Upper lobe of left lung (tissue), 6 donors: Measurements from ENCODE around the gene MMP8. TPM values are rescaled to one million over a fixed set of nuclear protein-coding genes. Genes with fewer than 3 reads are reported as not detected.

Experiments used
- ATAC-seq, 2 donors: fragments of 200-7000 bp; cut with Tn5 transposase; one replicate each; pipeline ENCODE4 v1.9.1; 2022; ENCODE audit warnings: mild to moderate bottlenecking in 2 of 2, moderate library complexity in 2 of 2; ENCODE audit not compliant: low FRiP score in 2 of 2
- DNase-seq, 2 donors: peaks; one replicate each; pipeline ENCODE4 v3.0.0-alpha.2; 2019 to 2020
- H3K27ac ChIP-seq, 4 donors: fragments of 200-600 bp; sonication (generic); one replicate each; pipeline ENCODE4 v1.5.1; 2016 to 2019
- H3K27me3 ChIP-seq, 4 donors: fragments of 200-600 bp; sonication (generic); one replicate each; pipeline ENCODE4 v1.5.1; 2017 to 2019
- H3K36me3 ChIP-seq, 4 donors: fragments of 200-600 bp; sonication (generic); one replicate each; pipeline ENCODE4 v1.5.1; 2016 to 2019
- H3K4me1 ChIP-seq, 4 donors: fragments of 200-600 bp; sonication (generic); one replicate each; pipeline ENCODE4 v1.5.1; 2018 to 2019
- H3K4me3 ChIP-seq, 4 donors: fragments of 200-600 bp; sonication (generic); one replicate each; pipeline ENCODE4 v1.5.1; 2017 to 2019; ENCODE audit warnings: mild to moderate bottlenecking in 2 of 4, moderate library complexity in 1 of 4
- H3K9me3 ChIP-seq, 4 donors: fragments of 200-600 bp; sonication (generic); one replicate each; pipeline ENCODE4 v1.5.1; 2018 to 2019
- CTCF ChIP-seq, 6 experiments: fragments of 450-650 bp in 4 of 6; fragments of 200-600 bp in 2 of 6; sonication (generic) in 2 of 6; IDR thresholded peaks; one replicate each; pipeline ENCODE4 v1.5.1; 2016 to 2019; ENCODE audit warnings: antibody characterized with exemption in 6 of 6
- EP300 ChIP-seq, 4 donors: sonication (generic); formaldehyde crosslinking; IDR thresholded peaks; one replicate each; pipeline ENCODE4 v1.5.1; 2017; ENCODE audit warnings: antibody characterized with exemption in 4 of 4, control low read depth in 2 of 4
- POLR2A ChIP-seq, 4 donors: fragments of 450-650 bp; IDR thresholded peaks; one replicate each; pipeline ENCODE4 v1.5.1; 2016 to 2017; ENCODE audit warnings: antibody characterized with exemption in 4 of 4, mild to moderate bottlenecking in 2 of 4
- POLR2AphosphoS5 ChIP-seq, 2 donors: sonication (generic); formaldehyde crosslinking; IDR thresholded peaks; one replicate each; pipeline ENCODE4 v1.5.1; 2017; ENCODE audit warnings: antibody characterized with exemption in 2 of 2
- WGBS, 2 donors: methylation state at CpG; one replicate each; pipeline ENCODE4 v1.1.5; 2017 to 2018; 5-methylcytosine and 5-hydroxymethylcytosine counted together
- total RNA-seq, 6 donors: library from RNA; depleted of rRNA in 4 of 6; stranded (reverse); fragments of >200 nt in 4 of 6; gene quantifications; one replicate each; pipeline versions ENCODE4 v1.1.0 to v1.2.1, GENCODE V29; 2016 to 2021
- donor health status: DM: no; HTN: no; CAD: no; lungs with moderate emphysema.
- donor health status: DM: no; HTN: yes; CAD: no; lungs with severe emphysema.

The MMP8 gene
- total RNA-seq, 6 donors from 2014 or later, result under 0.01 to 2.7 (median 0.83) TPM

DNA sequence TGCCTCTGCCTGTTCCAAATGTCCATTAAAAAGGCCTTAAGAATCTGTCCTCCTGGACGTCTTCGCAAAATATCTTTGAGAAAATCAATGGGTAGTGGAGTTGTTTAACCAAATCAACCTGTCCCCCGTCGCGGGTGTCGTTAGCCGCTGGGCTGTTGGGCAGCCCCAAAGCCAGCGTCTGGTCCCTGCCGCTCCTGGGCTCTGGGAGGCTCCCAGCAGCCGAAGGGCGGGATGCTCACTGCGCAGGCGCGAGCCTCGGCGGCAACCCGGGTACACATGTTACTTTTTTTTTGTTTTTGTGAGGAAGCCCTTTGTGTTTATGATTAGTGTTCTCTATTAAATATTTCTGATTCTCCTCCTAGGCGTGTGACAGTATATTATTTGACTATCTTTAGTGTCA is 43.0 kb upstream of the MMP8 start:
- Histone ChIP-seq H3K27me3 (no peaks in the 10 kb centered on the region), H3K9me3 (no peaks in the 10 kb centered on the region), H3K4me1 (no peaks in the 10 kb centered on the region), H3K4me3 (no peak overlapping the region), H3K27ac (no peak overlapping the region), H3K36me3 (no peaks in the 10 kb centered on the region)
- TF ChIP-seq POLR2AphosphoS5 (IDR thresholded peaks at IDR 0.05), result no peak
- no peak for TF ChIP-seq CTCF (IDR thresholded peaks at IDR 0.05)
- TF ChIP-seq EP300 (IDR thresholded peaks at IDR 0.05), result no peak
- no peak for TF ChIP-seq POLR2A (IDR thresholded peaks at IDR 0.05)
- ATAC-seq (no peak), DNase-seq (peak in 1 of 2 donors; percentile 76)
- WGBS, 2 donors, result 66 to 75% methylated on average over 18 of the region's 18 CpGs

DNA sequence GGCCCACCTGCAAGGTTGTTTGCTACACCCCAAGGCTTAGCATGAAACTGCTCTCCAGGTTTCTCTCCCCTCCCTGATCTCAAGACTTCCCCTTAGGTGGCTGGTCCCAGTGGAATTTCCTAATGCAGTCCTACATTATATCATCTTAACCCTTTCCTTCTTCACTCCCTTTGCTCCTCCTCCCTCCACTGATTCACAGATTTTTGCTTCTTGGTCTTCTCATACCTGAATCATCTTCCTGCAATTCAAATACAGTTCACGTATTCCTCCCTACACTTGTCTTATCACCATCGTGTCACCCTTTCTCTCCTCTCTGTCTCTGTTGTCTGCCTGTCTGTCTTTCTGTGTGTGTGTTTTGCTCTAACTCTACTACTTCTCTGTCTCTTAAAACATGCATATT is 38.7 kb upstream of the MMP8 start:
- WGBS, 2 donors, result 79 to 88% methylated on average over 2 of the region's 2 CpGs

GRCh38 chr11:102762361-102762767 is 37.6 kb upstream of the MMP8 start:
- Histone ChIP-seq H3K27me3 (no peaks in the 10 kb centered on the region), H3K4me1 (peaks cover 0 to 17% (median 5%) of the 10 kb centered on the region in 4 donors), H3K36me3 (no peaks in the 10 kb centered on the region), H3K9me3 (no peaks in the 10 kb centered on the region), H3K4me3 (no peak overlapping the region), H3K27ac (no peak overlapping the region)
- ATAC-seq (peak in 1 of 2 donors; percentile 20), DNase-seq (no peak)
- TF ChIP-seq POLR2AphosphoS5 (IDR thresholded peaks at IDR 0.05), result no peak
- TF ChIP-seq POLR2A (IDR thresholded peaks at IDR 0.05), result no peak
- no peak for TF ChIP-seq EP300 (IDR thresholded peaks at IDR 0.05)
- TF ChIP-seq CTCF (IDR thresholded peaks at IDR 0.05), result no peak
- WGBS, 2 donors, result 71 to 74% methylated on average over 2 of the region's 2 CpGs

More for the DNA sequence above, 38.7 kb upstream of the MMP8 start:
- Histone ChIP-seq H3K4me3 (no peak overlapping the region), H3K4me1 (peaks cover 0 to 13% (median 3%) of the 10 kb centered on the region in 4 donors), H3K9me3 (no peaks in the 10 kb centered on the region), H3K27me3 (no peaks in the 10 kb centered on the region), H3K36me3 (no peaks in the 10 kb centered on the region), H3K27ac (no peak overlapping the region)
- no peak for ATAC-seq
- DNase-seq, result no peak
- TF ChIP-seq POLR2A (IDR thresholded peaks at IDR 0.05) (no peak), CTCF (IDR thresholded peaks at IDR 0.05) (no peak), EP300 (IDR thresholded peaks at IDR 0.05) (no peak), POLR2AphosphoS5 (IDR thresholded peaks at IDR 0.05) (no peak)

DNA sequence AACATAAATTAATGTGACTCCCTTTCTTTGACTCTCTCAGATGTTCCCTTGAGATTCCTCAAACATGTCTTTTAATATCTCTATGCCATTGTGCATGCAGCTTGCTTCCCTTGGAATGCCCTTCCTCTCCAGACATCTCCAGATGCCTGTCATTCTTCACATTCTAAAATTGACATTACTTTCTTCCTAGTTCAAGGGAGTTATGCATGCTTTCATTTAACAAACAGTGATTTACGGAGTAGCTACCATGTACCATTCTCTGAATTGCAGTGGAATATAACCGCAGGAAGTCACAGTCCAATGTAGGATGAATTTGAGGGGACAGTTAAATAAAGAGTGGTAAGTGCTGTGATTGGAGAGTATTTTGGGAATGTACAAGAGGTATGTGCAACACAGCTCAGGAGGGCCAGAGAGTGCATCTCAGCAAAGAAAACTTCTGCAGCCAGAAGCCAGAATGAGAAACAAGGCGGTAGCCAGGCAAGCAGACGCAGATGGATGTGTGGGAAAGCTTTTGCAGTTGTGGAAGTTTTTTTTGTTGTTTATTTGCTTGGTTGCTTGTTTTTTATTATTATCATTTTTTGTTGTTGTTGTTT is 37.0 kb upstream of the MMP8 start:
- no peaks in the 10 kb centered on the region for H3K9me3 ChIP-seq
- no peak overlapping the region for H3K4me3 ChIP-seq
- DNase-seq (no peak), ATAC-seq (no peak)
- TF ChIP-seq POLR2A (IDR thresholded peaks at IDR 0.05), result no peak
- TF ChIP-seq EP300 (IDR thresholded peaks at IDR 0.05), result no peak
- TF ChIP-seq POLR2AphosphoS5 (IDR thresholded peaks at IDR 0.05), result no peak
- no peak for TF ChIP-seq CTCF (IDR thresholded peaks at IDR 0.05)
- H3K4me1 ChIP-seq, result peaks cover 0 to 17% (median 5%) of the 10 kb centered on the region in 4 donors
- H3K27me3 ChIP-seq, result no peaks in the 10 kb centered on the region
- no peak overlapping the region for H3K27ac ChIP-seq
- WGBS, 2 donors, result 68 to 75% methylated on average over 4 of the region's 4 CpGs
- no peaks in the 10 kb centered on the region for H3K36me3 ChIP-seq
